Right cardiac atrium (tissue), 5 donors: ENCODE measurements around the gene CAPN15. TPM values are rescaled to one million over a fixed set of nuclear protein-coding genes. Genes with fewer than 3 reads are reported as not detected.

Source experiments
- ATAC-seq, 2 donors: fragments of 200-7000 bp; cut with Tn5 transposase; one replicate each; pipeline versions ENCODE4 v1.8.0 to v1.9.1; 2020; ENCODE audit warnings: moderate library complexity in 2 of 2, mild to moderate bottlenecking in 1 of 2
- DNase-seq, 3 donors: peaks; one replicate each; pipeline ENCODE4 v3.0.0-alpha.2; 2020
- H3K27ac ChIP-seq: one replicate; pipeline ENCODE4 v1.5.1; 2013; ENCODE audit warnings: mild to moderate bottlenecking, low read length, control low read depth, moderate library complexity
- H3K27me3 ChIP-seq: one replicate; pipeline ENCODE4 v1.6.1; 2013; ENCODE audit not compliant: control insufficient read depth, insufficient read depth
- H3K4me1 ChIP-seq: one replicate; pipeline ENCODE4 v1.6.1; 2013; ENCODE audit warnings: low read length; ENCODE audit not compliant: control insufficient read depth, insufficient read depth
- H3K4me3 ChIP-seq: one replicate; pipeline ENCODE4 v1.5.1; 2013; ENCODE audit warnings: low read length, control low read depth
- H3K9me3 ChIP-seq: one replicate; pipeline ENCODE4 v1.6.1; 2013; ENCODE audit warnings: low read length; ENCODE audit not compliant: control insufficient read depth
- WGBS: extraction: QIAGEN DNeasy Blood & Tissue Kit; methylation state at CpG from one replicate; pipeline ENCODE4 v1.1.7; 2013; 5-methylcytosine and 5-hydroxymethylcytosine counted together
- intact Hi-C, 4 donors: fragments of 100-400 bp; cut with DNase I; formaldehyde crosslinking; loops; one replicate each; pipeline versions ENCODE4 v1.11.0 to v1.14.0; 2022 to 2023
- polyA plus RNA-seq: library from polyadenylated mRNA; stranded (reverse); fragments of 200-250 nt; gene quantifications from one replicate; pipeline ENCODE4 v1.2.3, GENCODE V29; 2013
- total RNA-seq, 4 donors: library from RNA; stranded (reverse); fragmentation: NEBNext Ultra II Directional; extraction: Animal tissue kit (Norgen Biotek cat#: 25700); gene quantifications; one replicate each; pipeline ENCODE4 v1.2.1, GENCODE V29; 2021
- donor health status: healthy with polysubstance abuse.
- donor health status: DM: no; HTN: yes; CAD: no.
- donor health status: DM: no; HTN: no; CAD: no.
- donor health status: DM: no; HTN: yes; CAD: no; lungs with severe emphysema.
- donor health status: DM: yes; HTN: yes; CAD: no.

The CAPN15 gene
- total and polyA plus RNA-seq, 5 donors, result 15.4 to 22.1 (median 18.2) TPM

- Histone ChIP-seq H3K9me3 (no peaks in the 10 kb centered on the region), H3K4me1 (no peaks in the 10 kb centered on the region), H3K27ac (no peak overlapping the region), H3K4me3 (no peak overlapping the region), H3K27me3 (no peaks in the 10 kb centered on the region)
- intact Hi-C loops, result no loop called here
- 90% methylated on average over 24 of the region's 24 CpGs for WGBS
- DNase-seq (peak in 1 of 3 donors; percentile 62), ATAC-seq (peak in 1 of 2 donors; percentile 4)
Measured at GRCh38 chr16:578232-578869, 50.8 kb downstream of the CAPN15 start.

- intact Hi-C loops, result no loop called here
- Histone ChIP-seq H3K4me1 (no peaks in the 10 kb centered on the region), H3K9me3 (no peaks in the 10 kb centered on the region), H3K4me3 (no peak overlapping the region), H3K27me3 (no peaks in the 10 kb centered on the region), H3K27ac (no peak overlapping the region)
- ATAC-seq, result peak; percentile 77 to 84
- WGBS, result 35% methylated on average over 34 of the region's 34 CpGs
- peak; percentile 63 to 90 (median 89) for DNase-seq
Measured at GRCh38 chr16:578870-579405, 51.4 kb downstream of the CAPN15 start.

GRCh38 chr16:580141-580945 is 52.8 kb downstream of the CAPN15 start:
- 90% methylated on average over 27 of the region's 27 CpGs for WGBS
- no peak overlapping the region for H3K4me3 ChIP-seq
- intact Hi-C loops, result loop anchor here in 2 of 4 donors (5.0 to 10.0 kb wide), 2 partner anchors 77 to 84 kb away; partner anchors contain the start of gene RHOT2 (in 1 of the 2)

GRCh38 chr16:580946-581498 is 53.5 kb downstream of the CAPN15 start:
- peak in 2 of 3 donors; percentile 30 to 45 for DNase-seq
- intact Hi-C loops, result loop anchor here in 2 of 4 donors (5.0 to 10.0 kb wide), 2 partner anchors 76 to 84 kb away; partner anchors contain the start of gene RHOT2 (in 1 of the 2)
- Histone ChIP-seq H3K4me3 (no peak overlapping the region), H3K27ac (no peak overlapping the region), H3K4me1 (no peaks in the 10 kb centered on the region), H3K9me3 (no peaks in the 10 kb centered on the region), H3K27me3 (no peaks in the 10 kb centered on the region)
- 96% methylated on average over 19 of the region's 19 CpGs for WGBS
- no peak for ATAC-seq

More at GRCh38 chr16:580141-580945, 52.8 kb downstream of the CAPN15 start:
- Histone ChIP-seq H3K9me3 (no peaks in the 10 kb centered on the region), H3K27me3 (no peaks in the 10 kb centered on the region), H3K4me1 (no peaks in the 10 kb centered on the region), H3K27ac (no peak overlapping the region)
- DNase-seq (peak in 1 of 3 donors; percentile 46), ATAC-seq (no peak)

- 81% methylated on average over 18 of the region's 18 CpGs for WGBS
- intact Hi-C loops, result loop anchor here in 2 of 4 donors (5.0 to 10.0 kb wide), 2 partner anchors 75 to 83 kb away; partner anchors contain the start of gene RHOT2 (in 1 of the 2)
- H3K27me3 ChIP-seq, result no peaks in the 10 kb centered on the region
- no peak overlapping the region for H3K4me3 ChIP-seq
- H3K27ac ChIP-seq, result no peak overlapping the region
- no peaks in the 10 kb centered on the region for H3K4me1 ChIP-seq
- peak; percentile 20 to 63 (median 59) for DNase-seq
- H3K9me3 ChIP-seq, result no peaks in the 10 kb centered on the region
- ATAC-seq, result no peak
Measured at GRCh38 chr16:582218-582613, 54.7 kb downstream of the CAPN15 start.

GRCh38 chr16:582614-583331 is 55.3 kb downstream of the CAPN15 start:
- intact Hi-C loops, result loop anchor here in 2 of 4 donors (5.0 to 10.0 kb wide), 2 partner anchors 75 to 82 kb away; partner anchors contain the start of gene RHOT2 (in 1 of the 2)
- H3K27ac ChIP-seq, result no peak overlapping the region
- no peaks in the 10 kb centered on the region for H3K4me1 ChIP-seq
- 87% methylated on average over 21 of the region's 21 CpGs for WGBS
- H3K4me3 ChIP-seq, result no peak overlapping the region
- H3K9me3 ChIP-seq, result no peaks in the 10 kb centered on the region
- ATAC-seq (no peak), DNase-seq (peak in 2 of 3 donors; percentile 48 to 59)
- H3K27me3 ChIP-seq, result no peaks in the 10 kb centered on the region

GRCh38 chr16:583470-583814 is 55.9 kb downstream of the CAPN15 start:
- Histone ChIP-seq H3K4me1 (no peaks in the 10 kb centered on the region), H3K4me3 (no peak overlapping the region), H3K27ac (no peak overlapping the region), H3K9me3 (no peaks in the 10 kb centered on the region), H3K27me3 (no peaks in the 10 kb centered on the region)
- peak in 2 of 3 donors; percentile 48 to 62 for DNase-seq
- intact Hi-C loops, result loop anchor here in 2 of 4 donors (5.0 to 10.0 kb wide), 2 partner anchors 74 to 81 kb away; partner anchors contain the start of gene RHOT2 (in 1 of the 2)
- 62% methylated on average over 16 of the region's 16 CpGs for WGBS
- no peak for ATAC-seq

GRCh38 chr16:583815-584591 is 56.5 kb downstream of the CAPN15 start:
- H3K4me3 ChIP-seq, result no peak overlapping the region
- no peaks in the 10 kb centered on the region for H3K27me3 ChIP-seq
- H3K27ac ChIP-seq, result no peak overlapping the region
- ATAC-seq (no peak), DNase-seq (peak; percentile 15 to 55 (median 50))
- no peaks in the 10 kb centered on the region for H3K4me1 ChIP-seq
- intact Hi-C loops, result loop anchor here in 2 of 4 donors (5.0 to 10.0 kb wide), 2 partner anchors 73 to 81 kb away; partner anchors contain the start of gene RHOT2 (in 1 of the 2)
- H3K9me3 ChIP-seq, result no peaks in the 10 kb centered on the region
- 52% methylated on average over 38 of the region's 38 CpGs for WGBS

GRCh38 chr16:585351-585750 is 57.8 kb downstream of the CAPN15 start:
- no peaks in the 10 kb centered on the region for H3K4me1 ChIP-seq
- no peak overlapping the region for H3K4me3 ChIP-seq
- WGBS, result 22% methylated on average over 10 of the region's 10 CpGs
- intact Hi-C loops, result loop anchor here in 2 of 4 donors (5.0 to 10.0 kb wide), 2 partner anchors 77 to 79 kb away; partner anchors contain the start of gene RHOT2 (in 1 of the 2)
- H3K27me3 ChIP-seq, result no peaks in the 10 kb centered on the region
- no peak overlapping the region for H3K27ac ChIP-seq
- no peaks in the 10 kb centered on the region for H3K9me3 ChIP-seq
- ATAC-seq (no peak), DNase-seq (peak in 2 of 3 donors; percentile 58 to 64)
